ENCODE results near the gene FLRT2. TPM values are rescaled to one million over a fixed set of nuclear protein-coding genes. Genes with fewer than 3 reads are reported as not detected.

Gene FLRT2
- total RNA-seq, 2 experiments from 2014 or later, result not detected

DNA sequence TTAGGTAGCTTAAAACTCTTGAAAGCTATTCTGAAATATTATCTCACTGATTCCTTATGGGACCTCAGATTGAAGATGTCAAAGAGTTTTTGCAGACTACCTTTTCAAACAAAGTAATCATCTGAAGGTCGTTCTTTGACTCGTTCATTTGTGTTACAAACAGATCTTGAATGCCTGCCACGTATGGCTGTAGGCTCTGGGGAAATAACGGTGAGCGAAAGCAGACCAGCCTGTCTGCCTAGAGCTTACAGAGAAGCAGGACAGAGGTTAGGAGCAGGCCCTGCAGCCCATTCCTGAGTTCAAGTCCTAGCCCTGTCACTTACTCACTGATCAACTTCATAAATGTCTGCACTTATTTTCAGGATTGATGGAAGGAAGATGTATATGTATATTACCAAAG, 83.6 kb downstream of the FLRT2 start:
- no peaks in the 10 kb centered on the region for H3K9me3 Mint-ChIP-seq (ENCODE audit: insufficient read depth)
- no peak for ATAC-seq

GRCh38 chr14:85616386-85616885, 86.5 kb downstream of the FLRT2 start:
- Mint-ChIP-seq H3K9me3 (ENCODE audit: insufficient read depth) (no peaks in the 10 kb centered on the region), H3K27me3 (ENCODE audit: low read depth) (no peaks in the 10 kb centered on the region), H3K27ac (no peak overlapping the region), H3K36me3 (ENCODE audit: low read depth) (no peaks in the 10 kb centered on the region), H3K4me3 (no peak overlapping the region), H3K4me1 (ENCODE audit: low read depth) (no peaks in the 10 kb centered on the region)
- ChIA-PET POLR2A (no interaction called here), CTCF (no interaction called here)
- ATAC-seq (no peak), DNase-seq (no peak)

More for the DNA sequence above, 83.6 kb downstream of the FLRT2 start:
- ChIA-PET POLR2A (no interaction called here), CTCF (no interaction called here)
- Mint-ChIP-seq H3K4me3 (no peak overlapping the region), H3K27me3 (ENCODE audit: low read depth) (no peaks in the 10 kb centered on the region), H3K36me3 (ENCODE audit: low read depth) (no peaks in the 10 kb centered on the region), H3K27ac (no peak overlapping the region), H3K4me1 (ENCODE audit: low read depth) (no peaks in the 10 kb centered on the region)
- DNase-seq, result no peak

DNA sequence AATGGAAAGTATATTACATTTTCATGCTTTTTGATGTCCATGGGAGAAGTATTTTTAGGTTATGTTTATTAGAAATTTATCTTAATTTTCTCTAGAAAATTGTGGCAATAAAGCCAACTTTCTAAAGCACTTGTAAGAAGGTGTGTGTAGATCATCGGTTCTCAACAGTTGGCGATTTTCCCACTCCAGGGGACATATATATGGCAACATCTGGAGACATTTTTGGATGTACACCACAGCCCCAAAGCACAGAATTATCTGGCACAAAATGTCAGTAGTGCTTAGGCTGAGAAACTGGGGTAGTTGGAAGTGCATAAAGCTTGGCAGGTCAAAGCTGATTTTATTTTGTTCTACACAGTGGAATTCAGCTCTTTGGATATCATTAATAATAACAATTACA, 86.9 kb downstream of the FLRT2 start:
- no peak for DNase-seq
- Mint-ChIP-seq H3K4me3 (no peak overlapping the region), H3K27me3 (ENCODE audit: low read depth) (no peaks in the 10 kb centered on the region), H3K27ac (no peak overlapping the region), H3K4me1 (ENCODE audit: low read depth) (no peaks in the 10 kb centered on the region), H3K36me3 (ENCODE audit: low read depth) (no peaks in the 10 kb centered on the region), H3K9me3 (ENCODE audit: insufficient read depth) (no peaks in the 10 kb centered on the region)
- ChIA-PET POLR2A (no interaction called here), CTCF (no interaction called here)
- ATAC-seq, result no peak

DNA sequence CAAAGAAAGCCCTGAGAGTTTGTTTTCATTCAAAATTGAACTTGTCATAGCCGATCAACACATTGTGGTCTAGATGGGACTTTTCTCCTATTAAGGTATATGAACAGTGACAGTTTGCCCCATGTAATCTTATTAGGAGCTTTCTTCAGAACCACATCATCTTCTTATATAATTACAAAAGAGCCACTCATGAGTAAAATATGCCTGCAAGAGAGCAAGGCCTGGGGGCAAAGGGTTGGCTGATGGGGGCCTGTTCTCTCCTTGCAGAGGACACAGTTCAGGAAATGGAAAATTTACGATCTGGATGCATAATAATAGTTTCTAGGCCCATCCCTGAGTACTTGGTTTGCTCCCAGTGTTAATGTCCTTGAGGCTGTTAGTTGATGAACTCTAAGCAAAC, 87.8 kb downstream of the FLRT2 start:
- no peak overlapping the region for H3K4me3 Mint-ChIP-seq
- H3K36me3 Mint-ChIP-seq (ENCODE audit: low read depth), result no peaks in the 10 kb centered on the region
- ATAC-seq, result no peak
- H3K9me3 Mint-ChIP-seq (ENCODE audit: insufficient read depth), result peaks cover 5% of the 10 kb centered on the region
- CTCF ChIA-PET, result no interaction called here
- H3K4me1 Mint-ChIP-seq (ENCODE audit: low read depth), result no peaks in the 10 kb centered on the region
- DNase-seq, result no peak
- POLR2A ChIA-PET, result no interaction called here
- no peaks in the 10 kb centered on the region for H3K27me3 Mint-ChIP-seq (ENCODE audit: low read depth)
- H3K27ac Mint-ChIP-seq, result no peak overlapping the region

DNA sequence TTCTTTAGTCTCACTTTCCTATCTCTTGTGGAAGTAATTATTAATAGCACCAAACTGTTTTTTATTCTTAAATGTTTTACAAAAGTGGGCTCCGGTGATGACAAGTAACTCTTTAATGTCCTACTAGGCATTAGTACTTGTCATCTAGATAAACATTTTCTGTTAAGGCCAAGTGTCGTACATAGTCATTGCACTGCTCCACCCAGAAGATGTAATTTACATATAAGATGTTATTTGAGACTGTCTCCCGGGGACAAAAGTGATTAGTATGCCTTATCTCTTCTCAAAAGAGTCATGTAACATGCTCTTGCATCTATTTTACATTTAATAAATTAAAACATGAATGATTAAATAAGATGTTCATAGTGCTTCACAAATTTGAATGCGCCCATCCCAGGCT, 88.4 kb downstream of the FLRT2 start:
- ATAC-seq (no peak), DNase-seq (no peak)
- no peaks in the 10 kb centered on the region for H3K36me3 Mint-ChIP-seq (ENCODE audit: low read depth)
- no peak overlapping the region for H3K27ac Mint-ChIP-seq
- ChIA-PET POLR2A (no interaction called here), CTCF (no interaction called here)
- no peaks in the 10 kb centered on the region for H3K4me1 Mint-ChIP-seq (ENCODE audit: low read depth)
- no peaks in the 10 kb centered on the region for H3K27me3 Mint-ChIP-seq (ENCODE audit: low read depth)
- H3K9me3 Mint-ChIP-seq (ENCODE audit: insufficient read depth), result peaks cover 5% of the 10 kb centered on the region
- no peak overlapping the region for H3K4me3 Mint-ChIP-seq

GRCh38 chr14:85618978-85619377, 89.0 kb downstream of the FLRT2 start:
- no peaks in the 10 kb centered on the region for H3K27me3 Mint-ChIP-seq (ENCODE audit: low read depth)
- ATAC-seq, result no peak

GRCh38 chr14:85619851-85620250, 89.9 kb downstream of the FLRT2 start:
- Mint-ChIP-seq H3K27me3 (ENCODE audit: low read depth) (no peaks in the 10 kb centered on the region), H3K36me3 (ENCODE audit: low read depth) (no peaks in the 10 kb centered on the region), H3K9me3 (ENCODE audit: insufficient read depth) (peaks cover 5% of the 10 kb centered on the region), H3K4me1 (ENCODE audit: low read depth) (no peaks in the 10 kb centered on the region), H3K27ac (no peak overlapping the region), H3K4me3 (no peak overlapping the region)
- ChIA-PET POLR2A (no interaction called here), CTCF (no interaction called here)
- DNase-seq (no peak), ATAC-seq (no peak)

More at GRCh38 chr14:85618978-85619377, 89.0 kb downstream of the FLRT2 start:
- Mint-ChIP-seq H3K4me3 (no peak overlapping the region), H3K9me3 (ENCODE audit: insufficient read depth) (peaks cover 5% of the 10 kb centered on the region), H3K36me3 (ENCODE audit: low read depth) (no peaks in the 10 kb centered on the region), H3K4me1 (ENCODE audit: low read depth) (no peaks in the 10 kb centered on the region), H3K27ac (no peak overlapping the region)
- CTCF ChIA-PET, result no interaction called here
- DNase-seq, result no peak
- POLR2A ChIA-PET, result no interaction called here

DNA sequence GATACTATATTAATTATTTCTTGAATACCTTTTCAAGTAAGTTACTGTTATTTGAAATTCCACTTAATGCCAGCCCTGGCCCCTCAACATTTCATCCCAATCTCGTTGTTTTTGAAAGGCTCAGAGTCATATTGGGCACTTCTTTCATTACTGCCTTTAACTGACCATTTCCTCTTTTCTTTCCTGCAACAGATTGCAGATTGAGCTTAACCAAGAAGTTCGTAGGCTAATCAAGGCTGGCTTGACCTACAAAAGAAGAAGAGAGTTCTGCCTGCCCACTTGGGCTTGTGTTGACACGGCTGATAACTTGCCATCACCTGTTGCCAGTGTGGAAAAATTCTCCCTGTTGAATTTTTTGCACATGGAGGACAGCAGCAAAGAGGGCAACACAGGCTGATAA, 91.0 kb downstream of the FLRT2 start:
- ChIA-PET CTCF (no interaction called here), POLR2A (no interaction called here)
- Mint-ChIP-seq H3K27me3 (ENCODE audit: low read depth) (no peaks in the 10 kb centered on the region), H3K4me3 (no peak overlapping the region), H3K36me3 (ENCODE audit: low read depth) (no peaks in the 10 kb centered on the region), H3K9me3 (ENCODE audit: insufficient read depth) (peaks cover 5% of the 10 kb centered on the region), H3K4me1 (ENCODE audit: low read depth) (no peaks in the 10 kb centered on the region), H3K27ac (no peak overlapping the region)
- DNase-seq (no peak), ATAC-seq (no peak)

DNA sequence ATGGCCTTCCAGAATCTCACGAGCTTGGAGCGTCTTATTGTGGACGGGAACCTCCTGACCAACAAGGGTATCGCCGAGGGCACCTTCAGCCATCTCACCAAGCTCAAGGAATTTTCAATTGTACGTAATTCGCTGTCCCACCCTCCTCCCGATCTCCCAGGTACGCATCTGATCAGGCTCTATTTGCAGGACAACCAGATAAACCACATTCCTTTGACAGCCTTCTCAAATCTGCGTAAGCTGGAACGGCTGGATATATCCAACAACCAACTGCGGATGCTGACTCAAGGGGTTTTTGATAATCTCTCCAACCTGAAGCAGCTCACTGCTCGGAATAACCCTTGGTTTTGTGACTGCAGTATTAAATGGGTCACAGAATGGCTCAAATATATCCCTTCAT, 92.2 kb downstream of the FLRT2 start:
- H3K27ac Mint-ChIP-seq, result no peak overlapping the region

GRCh38 chr14:85622986-85623685, 93.2 kb downstream of the FLRT2 start:
- no peaks in the 10 kb centered on the region for H3K27me3 Mint-ChIP-seq (ENCODE audit: low read depth)
- ATAC-seq (no peak), DNase-seq (no peak)
- peaks cover 5% of the 10 kb centered on the region for H3K9me3 Mint-ChIP-seq (ENCODE audit: insufficient read depth)
- H3K4me1 Mint-ChIP-seq (ENCODE audit: low read depth), result no peaks in the 10 kb centered on the region
- no peak overlapping the region for H3K27ac Mint-ChIP-seq
- ChIA-PET CTCF (no interaction called here), POLR2A (no interaction called here)
- no peaks in the 10 kb centered on the region for H3K36me3 Mint-ChIP-seq (ENCODE audit: low read depth)
- no peak overlapping the region for H3K4me3 Mint-ChIP-seq

More for the DNA sequence above, 92.2 kb downstream of the FLRT2 start:
- no peak for DNase-seq
- CTCF ChIA-PET, result no interaction called here
- POLR2A ChIA-PET, result no interaction called here
- no peak for ATAC-seq
- H3K4me1 Mint-ChIP-seq (ENCODE audit: low read depth), result no peaks in the 10 kb centered on the region
- no peak overlapping the region for H3K4me3 Mint-ChIP-seq
- H3K36me3 Mint-ChIP-seq (ENCODE audit: low read depth), result no peaks in the 10 kb centered on the region
- no peaks in the 10 kb centered on the region for H3K27me3 Mint-ChIP-seq (ENCODE audit: low read depth)
- H3K9me3 Mint-ChIP-seq (ENCODE audit: insufficient read depth), result peaks cover 5% of the 10 kb centered on the region

- H3K9me3 Mint-ChIP-seq (ENCODE audit: insufficient read depth), result peaks cover 5% of the 10 kb centered on the region
- DNase-seq (no peak), ATAC-seq (no peak)
- POLR2A ChIA-PET, result no interaction called here
- CTCF ChIA-PET, result no interaction called here
- H3K4me1 Mint-ChIP-seq (ENCODE audit: low read depth), result no peaks in the 10 kb centered on the region
- no peaks in the 10 kb centered on the region for H3K27me3 Mint-ChIP-seq (ENCODE audit: low read depth)
- no peaks in the 10 kb centered on the region for H3K36me3 Mint-ChIP-seq (ENCODE audit: low read depth)
- H3K27ac Mint-ChIP-seq, result no peak overlapping the region
- H3K4me3 Mint-ChIP-seq, result no peak overlapping the region
These were observed 96.1 kb downstream of the FLRT2 start for GRCh38 chr14:85625925-85626585.

DNA sequence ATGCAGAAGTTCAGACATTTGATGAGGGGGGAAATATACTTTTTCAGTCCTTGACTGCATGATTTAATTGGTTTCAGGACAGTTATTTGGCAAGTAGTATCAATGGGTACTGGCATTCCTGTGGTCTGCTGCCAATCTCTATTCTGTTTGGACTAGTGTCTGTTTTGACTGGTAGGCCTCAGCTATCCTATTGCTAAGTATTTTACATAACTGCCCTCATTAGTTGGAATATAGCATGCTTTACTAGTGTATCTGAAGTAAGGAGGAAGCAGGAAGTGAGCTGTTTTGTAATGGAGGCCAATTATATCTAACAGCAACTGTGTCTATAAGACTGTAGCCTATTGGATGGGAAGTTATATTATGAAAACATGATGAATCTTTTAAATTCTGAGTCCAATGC, 104.3 kb downstream of the FLRT2 start:
- H3K9me3 Mint-ChIP-seq (ENCODE audit: insufficient read depth), result no peaks in the 10 kb centered on the region
- CTCF ChIA-PET, result no interaction called here
- no peaks in the 10 kb centered on the region for H3K27me3 Mint-ChIP-seq (ENCODE audit: low read depth)
- no peaks in the 10 kb centered on the region for H3K36me3 Mint-ChIP-seq (ENCODE audit: low read depth)
- H3K4me1 Mint-ChIP-seq (ENCODE audit: low read depth), result no peaks in the 10 kb centered on the region
- no peak overlapping the region for H3K27ac Mint-ChIP-seq
- ATAC-seq (no peak), DNase-seq (no peak)
- H3K4me3 Mint-ChIP-seq, result no peak overlapping the region
- POLR2A ChIA-PET, result no interaction called here

DNA sequence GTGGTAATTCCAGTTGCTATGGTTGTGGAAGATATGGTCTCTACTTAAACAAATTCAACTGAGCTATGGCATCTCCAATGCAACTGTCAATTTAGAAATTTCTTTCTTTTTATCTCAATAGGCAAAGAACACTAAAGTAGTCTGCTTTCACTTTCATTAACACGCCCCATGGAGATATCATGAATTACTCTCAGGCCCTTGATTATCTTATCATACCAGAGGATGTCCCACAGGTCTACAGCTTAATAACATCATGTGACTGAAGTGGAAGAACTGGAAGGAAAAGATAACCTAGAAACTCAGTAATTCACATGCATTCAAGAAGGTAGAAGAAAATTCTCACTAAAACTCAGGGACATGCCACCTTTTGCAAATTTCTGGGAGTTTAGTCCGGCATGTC, 114.3 kb downstream of the FLRT2 start:
- DNase-seq, result no peak
- Mint-ChIP-seq H3K4me3 (no peak overlapping the region), H3K27me3 (ENCODE audit: low read depth) (no peaks in the 10 kb centered on the region), H3K27ac (no peak overlapping the region), H3K36me3 (ENCODE audit: low read depth) (no peaks in the 10 kb centered on the region), H3K9me3 (ENCODE audit: insufficient read depth) (no peaks in the 10 kb centered on the region), H3K4me1 (ENCODE audit: low read depth) (no peaks in the 10 kb centered on the region)
- ChIA-PET POLR2A (no interaction called here), CTCF (no interaction called here)
- ATAC-seq, result no peak

All from activated CD8-positive, alpha-beta T cell treated with anti-CD3 and anti-CD28 coated beads, Interleukin-2, amount 10 ng/mL, durations not matched to agents 7 days and 5 days (primary cell).